GM10266 (cell line): ENCODE measurements around the gene PRAMEF15.
"Not testable (repeated sequence)": the region's sequence is repeated elsewhere in the genome, so short reads cannot be mapped to it uniquely, and the experiment has no call there.

Experiments
- DNase-seq: peaks from one replicate; pipeline ENCODE4 v3.0.0; 2012; ENCODE audit errors: extremely low spot score
- CTCF ChIP-seq: IDR thresholded peaks from 2 replicates; pipeline ENCODE4 v1.5.1; 2012; ENCODE audit warnings: mild to moderate bottlenecking, low read depth; ENCODE audit not compliant: control insufficient read depth, insufficient read depth; ENCODE audit errors: missing control alignments

The PRAMEF15 gene

GRCh38 chr1:13315281-13315680 is at the start of gene PRAMEF15:
TSS of gene PRAMEF15 (plus strand) at chr1:13315581. CDS start at chr1:13318408, 2,827 bp downstream.
- DNase-seq: not testable (repeated sequence)

GRCh38 chr1:13277016-13277415 is 38.4 kb upstream of the PRAMEF15 start:
- DNase-seq: not testable (repeated sequence)

- not testable (repeated sequence) for DNase-seq
Observed at GRCh38 chr1:13279617-13280016, 35.8 kb upstream of the PRAMEF15 start.

GRCh38 chr1:13285037-13285436 is 30.3 kb upstream of the PRAMEF15 start, which contains the start of gene PRAMEF8:
TSS of gene PRAMEF8 (minus strand) at chr1:13285137. CDS start at chr1:13284091, 1,046 bp downstream.
- not testable (repeated sequence) for DNase-seq

- not testable (repeated sequence) for DNase-seq
Observed at GRCh38 chr1:13289030-13289429, 26.4 kb upstream of the PRAMEF15 start.

- DNase-seq: not testable (repeated sequence)
Observed at GRCh38 chr1:13297216-13297931, 18.0 kb upstream of the PRAMEF15 start.

- DNase-seq: not testable (repeated sequence)
Observed at GRCh38 chr1:13298699-13299098, 16.7 kb upstream of the PRAMEF15 start.

GRCh38 chr1:13302197-13302596 is 13.2 kb upstream of the PRAMEF15 start:
- not testable (repeated sequence) for DNase-seq

GRCh38 chr1:13303239-13303638 is 12.1 kb upstream of the PRAMEF15 start, which contains the start of gene PRAMEF33:
TSS of gene PRAMEF33 (plus strand) at chr1:13303539. CDS start at chr1:13305955, 2,416 bp downstream.
- DNase-seq: not testable (repeated sequence)

- not testable (repeated sequence) for DNase-seq
Observed at GRCh38 chr1:13342496-13342895, 27.1 kb downstream of the PRAMEF15 start.

- not testable (repeated sequence) for DNase-seq
Observed at GRCh38 chr1:13347034-13347433, 31.7 kb downstream of the PRAMEF15 start, which contains the start of gene PRAMEF14. TSS of gene PRAMEF14 (minus strand) at chr1:13347134. CDS start at chr1:13345314, 1,820 bp downstream.

- not testable (repeated sequence) for DNase-seq
Observed at GRCh38 chr1:13353476-13353875, 38.1 kb downstream of the PRAMEF15 start.

- DNase-seq: not testable (repeated sequence)
Observed at GRCh38 chr1:13354475-13354874, 39.1 kb downstream of the PRAMEF15 start.

- TF ChIP-seq CTCF: peak; percentile 58
- peak; percentile 11 for DNase-seq
Observed at GRCh38 chr1:13356774-13357173, 41.4 kb downstream of the PRAMEF15 start.

GRCh38 chr1:13362364-13362763 is 47.0 kb downstream of the PRAMEF15 start:
- DNase-seq: not testable (repeated sequence)

- not testable (repeated sequence) for DNase-seq
Observed at GRCh38 chr1:13364928-13365327, 49.5 kb downstream of the PRAMEF15 start.

- DNase-seq: not testable (repeated sequence)
Observed at GRCh38 chr1:13366536-13366935, 51.2 kb downstream of the PRAMEF15 start.
